Mesothelial cell of epicardium (in vitro differentiated cells): Measurements from ENCODE around the gene WDR89. TPM values are rescaled to one million over a fixed set of nuclear protein-coding genes. Genes with fewer than 3 reads are reported as not detected.

ENCODE experiments used
- DNase-seq, 2 experiments: peaks; one replicate each; pipeline ENCODE4 v3.0.0; 2021; ENCODE audit warnings: low spot score in 2 of 2; ENCODE audit not compliant: unreplicated experiment in 2 of 2
- H3K27ac Mint-ChIP-seq: 2 replicates; pipeline ENCODE4 v1.8.0; 2021; ENCODE audit warnings: mixed read lengths
- H3K27me3 Mint-ChIP-seq: 2 replicates; pipeline ENCODE4 v1.8.0; 2021; ENCODE audit warnings: low read depth, mixed read lengths
- H3K36me3 Mint-ChIP-seq: 2 replicates; pipeline ENCODE4 v1.8.0; 2021; ENCODE audit warnings: mixed read lengths
- H3K4me1 Mint-ChIP-seq: 2 replicates; pipeline ENCODE4 v1.8.0; 2021; ENCODE audit warnings: mixed read lengths
- H3K4me3 Mint-ChIP-seq: 2 replicates; pipeline ENCODE4 v1.8.0; 2021; ENCODE audit warnings: mild to moderate bottlenecking, moderate library complexity, mixed read lengths
- H3K9me3 Mint-ChIP-seq: 2 replicates; pipeline ENCODE4 v1.8.0; 2021; ENCODE audit warnings: mixed read lengths
- CTCF ChIP-seq: fragments of 200-600 bp; sonication (generic); IDR thresholded peaks from one replicate; pipeline ENCODE4 v1.5.0; 2021; ENCODE audit warnings: antibody characterized with exemption; ENCODE audit not compliant: unreplicated experiment
- total RNA-seq: library from RNA; stranded (reverse); gene quantifications from 3 replicates; pipeline ENCODE4 v1.2.1, GENCODE V29; 2021

Gene WDR89
- total RNA-seq, 1 donor from 2014 or later, result 18.4 TPM

GRCh38 chr14:63581491-63581890 lies 60.2 kb downstream of the WDR89 start:
- H3K27ac Mint-ChIP-seq, result no peak overlapping the region
- DNase-seq, result no peak

DNA sequence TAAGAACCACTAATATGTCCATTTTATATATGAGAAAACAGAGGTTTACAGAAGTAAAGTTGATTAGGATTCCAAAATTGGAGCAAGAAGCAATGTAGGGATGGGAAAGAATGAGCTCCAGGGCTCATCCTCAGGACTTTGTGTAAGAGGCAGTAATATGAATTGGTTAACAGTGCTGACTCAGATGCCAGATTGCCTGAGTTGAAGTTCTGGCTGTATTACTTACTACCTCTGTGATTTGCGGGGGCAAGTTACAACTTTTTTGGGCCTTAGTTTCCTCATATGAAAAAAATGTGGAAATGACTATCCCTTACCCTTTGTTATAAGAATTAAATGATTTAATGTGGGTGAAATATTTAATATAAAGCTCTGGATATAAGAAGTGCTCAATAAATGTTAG lies 63.4 kb downstream of the WDR89 start:
- Mint-ChIP-seq H3K27ac (no peak overlapping the region), H3K27me3 (peaks cover under 1% of the 10 kb centered on the region), H3K4me1 (no peaks in the 10 kb centered on the region), H3K36me3 (no peaks in the 10 kb centered on the region), H3K9me3 (no peaks in the 10 kb centered on the region), H3K4me3 (no peak overlapping the region)
- no peak for DNase-seq
- no peak for TF ChIP-seq CTCF

More at GRCh38 chr14:63581491-63581890, 60.2 kb downstream of the WDR89 start:
- H3K9me3 Mint-ChIP-seq, result no peaks in the 10 kb centered on the region
- no peaks in the 10 kb centered on the region for H3K36me3 Mint-ChIP-seq
- H3K27me3 Mint-ChIP-seq, result peaks cover 2% of the 10 kb centered on the region
- TF ChIP-seq CTCF, result no peak
- H3K4me1 Mint-ChIP-seq, result no peaks in the 10 kb centered on the region
- no peak overlapping the region for H3K4me3 Mint-ChIP-seq

DNA sequence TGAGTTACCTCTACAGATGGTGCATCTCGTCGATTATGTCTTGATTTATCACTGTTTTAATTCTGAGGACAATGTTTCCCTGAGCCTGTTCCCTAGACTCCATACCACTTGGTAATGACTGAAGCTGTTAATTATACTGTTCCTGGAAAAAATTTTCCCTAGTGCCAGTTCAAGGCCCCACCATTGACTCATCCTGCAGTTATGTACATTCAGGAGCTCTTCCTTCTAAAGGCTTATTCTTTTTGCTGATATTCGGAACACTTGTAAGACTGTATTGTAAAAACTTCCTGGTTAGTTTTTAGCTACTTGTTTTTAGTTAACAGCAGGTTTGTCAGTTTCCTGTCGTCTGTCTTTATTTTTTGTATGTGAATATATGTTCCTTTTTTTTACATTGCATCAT lies 68.1 kb downstream of the WDR89 start:
- H3K27ac Mint-ChIP-seq, result no peak overlapping the region
- no peak for DNase-seq
- H3K27me3 Mint-ChIP-seq, result no peaks in the 10 kb centered on the region
- no peaks in the 10 kb centered on the region for H3K36me3 Mint-ChIP-seq
- H3K9me3 Mint-ChIP-seq, result no peaks in the 10 kb centered on the region
- no peaks in the 10 kb centered on the region for H3K4me1 Mint-ChIP-seq
- H3K4me3 Mint-ChIP-seq, result no peak overlapping the region
- TF ChIP-seq CTCF, result no peak

GRCh38 chr14:63565448-63565847 lies 76.2 kb downstream of the WDR89 start:
- Mint-ChIP-seq H3K9me3 (peaks cover 3% of the 10 kb centered on the region), H3K36me3 (no peaks in the 10 kb centered on the region), H3K4me1 (peaks cover 8% of the 10 kb centered on the region), H3K27me3 (no peaks in the 10 kb centered on the region), H3K27ac (no peak overlapping the region), H3K4me3 (no peak overlapping the region)
- DNase-seq, result no peak
- TF ChIP-seq CTCF, result no peak

DNA sequence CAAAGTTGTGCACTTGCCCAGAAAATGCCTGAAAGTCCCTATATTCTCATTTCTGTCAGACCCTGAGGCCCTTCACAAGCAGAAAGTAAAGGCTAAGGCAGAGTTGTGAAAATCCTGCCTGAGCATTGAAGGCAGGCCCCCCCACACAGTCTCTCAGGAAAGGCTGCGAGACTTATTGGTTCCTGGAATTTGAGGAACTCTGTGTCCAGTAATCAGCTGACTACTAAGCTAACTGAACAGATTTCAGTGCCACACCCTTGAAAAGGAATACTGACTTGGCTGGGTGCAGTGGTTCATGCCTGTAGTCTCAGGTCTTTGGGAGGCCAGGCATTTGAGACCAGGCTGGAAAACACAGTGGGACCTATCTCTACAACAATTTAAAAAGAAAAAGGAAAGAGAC lies 77.4 kb downstream of the WDR89 start:
- H3K27ac Mint-ChIP-seq, result no peak overlapping the region
- H3K9me3 Mint-ChIP-seq, result peaks cover 6% of the 10 kb centered on the region
- H3K4me3 Mint-ChIP-seq, result no peak overlapping the region
- no peak for TF ChIP-seq CTCF
- H3K4me1 Mint-ChIP-seq, result peaks cover 8% of the 10 kb centered on the region
- no peaks in the 10 kb centered on the region for H3K36me3 Mint-ChIP-seq
- no peak for DNase-seq
- H3K27me3 Mint-ChIP-seq, result no peaks in the 10 kb centered on the region
